SU-DHL-6 (cell line): ENCODE measurements around the gene VWA8.

Experiments
- H2AFZ ChIP-seq: fragments of 200-600 bp; sonication (generic); 2 replicates; pipeline ENCODE4 v1.6.1; 2014; ENCODE audit warnings: low read depth, mild to moderate bottlenecking, moderate library complexity, mixed read lengths, antibody characterized with exemption, low read length; ENCODE audit not compliant: severe bottlenecking
- H3F3A ChIP-seq: fragments of 200-600 bp; shearing (Covaris generic); 2 replicates; pipeline ENCODE4 v1.6.0; 2016; ENCODE audit warnings: antibody characterized with exemption, mild to moderate bottlenecking; ENCODE audit not compliant: insufficient read depth
- H3K27ac ChIP-seq: fragments of 200-600 bp; sonication (generic); 2 replicates; pipeline ENCODE4 v1.5.1; 2016; ENCODE audit warnings: low read depth, mild to moderate bottlenecking, low read length, moderate library complexity, mixed read lengths
- H3K27me3 ChIP-seq: fragments of 200-600 bp; sonication (generic), shearing (Covaris generic); 2 replicates; pipeline ENCODE4 v1.6.0; 2014; ENCODE audit warnings: mild to moderate bottlenecking, low read length
- H3K36me3 ChIP-seq: fragments of 200-600 bp; sonication (generic); 2 replicates; pipeline ENCODE4 v1.6.1; 2014; ENCODE audit warnings: mild to moderate bottlenecking, low read length, mixed read lengths
- H3K4me2 ChIP-seq: fragments of 300-600, 200-600 bp; shearing (Covaris generic), sonication (generic); 2 replicates; pipeline ENCODE4 v1.6.0; 2014; ENCODE audit warnings: low read length, low read depth, mild to moderate bottlenecking; ENCODE audit not compliant: poor library complexity, severe bottlenecking
- H3K4me3 ChIP-seq: fragments of 200-600 bp; sonication (generic); 2 replicates; pipeline ENCODE4 v1.5.1; 2014; ENCODE audit warnings: antibody characterized with exemption, low read length, mild to moderate bottlenecking, mixed read lengths; ENCODE audit not compliant: insufficient read depth, poor library complexity, severe bottlenecking
- H3K79me2 ChIP-seq: fragments of 200-600 bp; sonication (generic); 2 replicates; pipeline ENCODE4 v1.6.1; 2014; ENCODE audit warnings: mild to moderate bottlenecking, low read length, moderate library complexity; ENCODE audit not compliant: insufficient read depth
- H3K9ac ChIP-seq: fragments of 200-600 bp; sonication (generic); 2 replicates; pipeline ENCODE4 v1.7.0; 2014; ENCODE audit warnings: mild to moderate bottlenecking, low read length
- H3K9me2 ChIP-seq: fragments of 200-600 bp; sonication (generic); replicated peaks from 2 replicates; pipeline ENCODE4 v1.6.1; 2014; ENCODE audit warnings: low read length; ENCODE audit not compliant: insufficient read depth
- H3K9me3 ChIP-seq: fragments of 200-600 bp; sonication (generic); 2 replicates; pipeline ENCODE4 v1.6.1; 2014; ENCODE audit warnings: low read length, mixed read lengths; ENCODE audit not compliant: insufficient read depth
- H4K20me1 ChIP-seq: fragments of 200-600 bp; sonication (generic); 2 replicates; pipeline ENCODE4 v1.6.1; 2014; ENCODE audit warnings: low read depth, mild to moderate bottlenecking, antibody characterized with exemption, low read length, moderate library complexity, mixed read lengths
- CTCF ChIP-seq: fragments of 200-600 bp; sonication (generic); IDR thresholded peaks from one replicate; pipeline ENCODE4 v1.5.1; 2017; ENCODE audit warnings: antibody characterized with exemption, mild to moderate bottlenecking, low read length, moderate library complexity; ENCODE audit not compliant: insufficient read depth, poor library complexity, severe bottlenecking
- EZH2phosphoT487 ChIP-seq: fragments of 200-600 bp; sonication (generic), shearing (Covaris generic); conservative IDR thresholded peaks from 2 replicates; pipeline ENCODE4 v1.6.1; 2018; ENCODE audit warnings: mild to moderate bottlenecking, antibody characterized with exemption, low read length, moderate library complexity, mixed read lengths

The VWA8 gene

GRCh38 chr13:41944229-41944628 lies 16.7 kb downstream of the VWA8 start:
- Histone ChIP-seq H3K9me2 (no peaks in the 10 kb centered on the region), H3K27me3 (no peaks in the 10 kb centered on the region), H3K9ac (no peak overlapping the region), H3K27ac (no peak overlapping the region), H4K20me1 (no peaks in the 10 kb centered on the region), H3K9me3 (no peaks in the 10 kb centered on the region), H3K36me3 (no peaks in the 10 kb centered on the region), H3K4me3 (no peak overlapping the region), H3F3A (no peaks in the 10 kb centered on the region), H3K79me2 (no peaks in the 10 kb centered on the region), H3K4me2 (no peak overlapping the region), H2AFZ (no peak overlapping the region)
- TF ChIP-seq EZH2phosphoT487 (no peak), CTCF (no peak)

GRCh38 chr13:41942462-41943094 lies 18.3 kb downstream of the VWA8 start:
- Histone ChIP-seq H3K4me3 (no peak overlapping the region), H3K9ac (no peak overlapping the region), H3K4me2 (no peak overlapping the region), H3K79me2 (no peaks in the 10 kb centered on the region), H3K36me3 (no peaks in the 10 kb centered on the region), H3F3A (no peaks in the 10 kb centered on the region), H3K27me3 (no peaks in the 10 kb centered on the region), H4K20me1 (no peaks in the 10 kb centered on the region), H2AFZ (no peak overlapping the region), H3K27ac (no peak overlapping the region), H3K9me2 (no peaks in the 10 kb centered on the region), H3K9me3 (no peaks in the 10 kb centered on the region)
- TF ChIP-seq CTCF, result no peak
- TF ChIP-seq EZH2phosphoT487, result no peak

GRCh38 chr13:41941174-41941573 lies 19.7 kb downstream of the VWA8 start:
- no peak overlapping the region for H3K27ac ChIP-seq

More at GRCh38 chr13:41941174-41941573, 19.7 kb downstream of the VWA8 start:
- no peak overlapping the region for H3K9ac ChIP-seq
- H3K9me2 ChIP-seq, result no peaks in the 10 kb centered on the region
- H4K20me1 ChIP-seq, result no peaks in the 10 kb centered on the region
- no peak overlapping the region for H3K4me3 ChIP-seq
- H2AFZ ChIP-seq, result no peak overlapping the region
- H3K79me2 ChIP-seq, result no peaks in the 10 kb centered on the region
- no peaks in the 10 kb centered on the region for H3F3A ChIP-seq
- H3K27me3 ChIP-seq, result no peaks in the 10 kb centered on the region
- no peaks in the 10 kb centered on the region for H3K36me3 ChIP-seq
- H3K4me2 ChIP-seq, result no peak overlapping the region
- TF ChIP-seq EZH2phosphoT487 (no peak), CTCF (no peak)
- no peaks in the 10 kb centered on the region for H3K9me3 ChIP-seq
